ENCODE data around the gene CD300LD.

Gene CD300LD

GRCh38 chr17:74531231-74531761 lies 60.8 kb downstream of the CD300LD start, which contains the start of gene CD300LB:
Gene CD300LB (minus strand): TSS chr17:74531475. CDS start chr17:74531350, 125 bp downstream.
- Histone ChIP-seq H3K4me1 (ENCODE audit: control insufficient read depth, insufficient read depth, low read length, unreplicated experiment) (no peaks in the 10 kb centered on the region), H3K27ac (ENCODE audit: low read depth, low read length) (no peak within 1 kb of the TSS), H2AFZ (ENCODE audit: low read length, unreplicated experiment) (no peak within 1 kb of the TSS), H3K36me3 (ENCODE audit: insufficient read depth, low read length) (no peaks in the 10 kb centered on the region), H3K4me3 (ENCODE audit: low read depth, low read length) (no peak within 1 kb of the TSS), H3K79me2 (ENCODE audit: control insufficient read depth, insufficient read depth, low read length, unreplicated experiment) (no peaks in the 10 kb centered on the region), H3K27me3 (ENCODE audit: insufficient read depth, low read length) (peaks cover 11% of the 10 kb centered on the region; the same call in 1 of the 2 replicates)

GRCh38 chr17:74530831-74531150 lies 61.3 kb downstream of the CD300LD start:
- Histone ChIP-seq H3K27me3 (ENCODE audit: insufficient read depth, low read length) (peaks cover 11% of the 10 kb centered on the region; the same call in 1 of the 2 replicates), H2AFZ (ENCODE audit: low read length, unreplicated experiment) (no peak overlapping the region), H3K4me1 (ENCODE audit: control insufficient read depth, insufficient read depth, low read length, unreplicated experiment) (no peaks in the 10 kb centered on the region), H3K36me3 (ENCODE audit: insufficient read depth, low read length) (no peaks in the 10 kb centered on the region), H3K79me2 (ENCODE audit: control insufficient read depth, insufficient read depth, low read length, unreplicated experiment) (no peaks in the 10 kb centered on the region), H3K27ac (ENCODE audit: low read depth, low read length) (no peak overlapping the region), H3K4me3 (ENCODE audit: low read depth, low read length) (no peak overlapping the region)
